H1 (cell line): ENCODE measurements around the gene CCDC174. TPM values are rescaled to one million over a fixed set of nuclear protein-coding genes. Genes with fewer than 3 reads are reported as not detected.

Experiments
- CTCF ChIA-PET: fragments of 300-600 bp; sonication (Branson Sonifier 250); formaldehyde crosslinking; loops from one replicate; lab custom pipeline; 2021; ENCODE audit not compliant: partially characterized antibody; lab: Charles Lee
- POLR2A ChIA-PET: fragments of 300-600 bp; sonication (Branson Sonifier 250); formaldehyde crosslinking; loops from one replicate; lab custom pipeline; 2021; ENCODE audit warnings: inconsistent platforms; ENCODE audit not compliant: partially characterized antibody; lab: Charles Lee
- DNase-seq, 2 experiments: peaks; one replicate each; pipeline versions ENCODE4 v3.0.0 to v3.0.0-alpha.2; 2010 to 2022; ENCODE audit warnings: low spot score in 2 of 2, low read depth in 1 of 2, mixed read lengths in 1 of 2
- FAIRE-seq: peaks from 2 replicates; lab custom pipeline; 2011; peaks lifted over from hg19 to GRCh38; lab: Jason Lieb, UNC
- H2AFZ ChIP-seq: 2 replicates; pipeline ENCODE4 v1.8.1; 2012; ENCODE audit warnings: low read length, inconsistent platforms
- H2AK5ac ChIP-seq: 2 replicates; pipeline ENCODE4 v1.6.1; 2013; ENCODE audit warnings: low read depth, low read length
- H2BK120ac ChIP-seq: replicated peaks from 2 replicates; pipeline ENCODE3; 2013; ENCODE audit warnings: low read depth, low read length, inconsistent platforms
- H2BK12ac ChIP-seq: 2 replicates; pipeline ENCODE4 v1.6.1; 2013; ENCODE audit warnings: low read depth, low read length
- H2BK15ac ChIP-seq: 2 replicates; pipeline ENCODE4 v1.6.1; 2013; ENCODE audit warnings: low read length
- H2BK20ac ChIP-seq: 2 replicates; pipeline ENCODE4 v1.6.1; 2013; ENCODE audit warnings: low read length
- H2BK5ac ChIP-seq: 2 replicates; pipeline ENCODE4 v1.6.1; 2013; ENCODE audit warnings: low read depth, low read length
- H3K14ac ChIP-seq: 2 replicates; pipeline ENCODE4 v1.6.1; 2013; ENCODE audit warnings: inconsistent platforms; ENCODE audit not compliant: insufficient read length
- H3K18ac ChIP-seq: 2 replicates; pipeline ENCODE4 v1.6.1; 2013; ENCODE audit warnings: low read length; ENCODE audit errors: extremely low read depth
- H3K23ac ChIP-seq: 2 replicates; pipeline ENCODE4 v1.6.1; 2013; ENCODE audit warnings: inconsistent platforms; ENCODE audit not compliant: insufficient read length
- H3K23me2 ChIP-seq: 2 replicates; pipeline ENCODE4 v1.6.1; 2013; ENCODE audit warnings: low read depth, low read length
- H3K27ac ChIP-seq: 2 replicates; pipeline ENCODE4 v1.6.1; 2011; ENCODE audit warnings: low read depth, low read length, inconsistent platforms
- H3K27me3 ChIP-seq, 4 experiments: replicated peaks in 1 of 4; 1 replicate in 1 of 4; 2 replicates in 3 of 4; pipeline versions ENCODE4 v1.6.1 to v1.8.1; 2011 to 2013; ENCODE audit warnings: low read length in 3 of 4, mild to moderate bottlenecking in 3 of 4, inconsistent platforms in 2 of 4, mixed read lengths in 2 of 4, moderate library complexity in 1 of 4; ENCODE audit not compliant: control insufficient read depth in 3 of 4, insufficient read depth in 3 of 4; ENCODE audit errors: extremely low read depth in 1 of 4
- H3K36me3 ChIP-seq, 4 experiments: 2 replicates each; pipeline versions ENCODE4 v1.6.1 to v1.8.1; 2011 to 2013; ENCODE audit warnings: mild to moderate bottlenecking in 4 of 4, low read length in 3 of 4, moderate library complexity in 2 of 4, control low read depth in 1 of 4, inconsistent platforms in 1 of 4; ENCODE audit not compliant: insufficient read depth in 4 of 4, control insufficient read depth in 2 of 4
- H3K4ac ChIP-seq: replicated peaks from 2 replicates; pipeline ENCODE3; 2013; ENCODE audit warnings: low read length, low read depth, mixed read lengths, inconsistent platforms; ENCODE audit not compliant: insufficient read length
- H3K4me1 ChIP-seq, 4 experiments: replicated peaks in 1 of 4; 1 replicate in 1 of 4; 2 replicates in 3 of 4; pipeline versions ENCODE4 v1.6.1 to v1.8.1; 2011 to 2013; ENCODE audit warnings: low read length in 3 of 4, inconsistent platforms in 2 of 4, mixed read lengths in 1 of 4; ENCODE audit not compliant: insufficient read depth in 4 of 4, control insufficient read depth in 3 of 4
- H3K4me2 ChIP-seq, 2 experiments: 2 replicates each; pipeline versions ENCODE4 v1.6.1 to v1.8.1; 2011 to 2013; ENCODE audit warnings: low read depth in 2 of 2, low read length in 2 of 2, control low read depth in 1 of 2, inconsistent platforms in 1 of 2, mild to moderate bottlenecking in 1 of 2; ENCODE audit not compliant: insufficient read depth in 1 of 2
- H3K4me3 ChIP-seq, 4 experiments: fragments of 200-600, 300-600 bp in 1 of 4; sonication (generic), shearing (Covaris generic), sonication (Bioruptor Twin) in 1 of 4; 2 replicates each; pipeline versions ENCODE4 v1.5.1 to v1.8.1; 2011 to 2016; ENCODE audit warnings: low read length in 4 of 4, low read depth in 3 of 4, control low read depth in 2 of 4, inconsistent platforms in 2 of 4, mild to moderate bottlenecking in 2 of 4, mixed read lengths in 1 of 4, moderate library complexity in 1 of 4; ENCODE audit not compliant: insufficient read depth in 2 of 4; ENCODE audit errors: extremely low read depth in 1 of 4
- H3K56ac ChIP-seq: replicated peaks from 2 replicates; pipeline ENCODE3; 2013; ENCODE audit warnings: low read depth, mild to moderate bottlenecking, mixed read lengths, low read length, inconsistent platforms; ENCODE audit not compliant: insufficient read length
- H3K79me1 ChIP-seq: 2 replicates; pipeline ENCODE4 v1.6.1; 2013; ENCODE audit warnings: low read depth, low read length, control low read depth
- H3K79me2 ChIP-seq, 2 experiments: 2 replicates each; pipeline versions ENCODE4 v1.6.1 to v1.8.1; 2012 to 2013; ENCODE audit warnings: low read length in 2 of 2, mild to moderate bottlenecking in 2 of 2, inconsistent platforms in 1 of 2; ENCODE audit not compliant: insufficient read depth in 2 of 2, control insufficient read depth in 1 of 2
- H3K9ac ChIP-seq, 4 experiments: replicated peaks in 1 of 4; 1 replicate in 1 of 4; 2 replicates in 3 of 4; pipeline versions ENCODE4 v1.6.1 to v1.8.1; 2011 to 2013; ENCODE audit warnings: low read depth in 3 of 4, low read length in 3 of 4, control low read depth in 2 of 4, mild to moderate bottlenecking in 2 of 4, moderate library complexity in 2 of 4, inconsistent platforms in 1 of 4; ENCODE audit errors: extremely low read depth in 1 of 4
- H3K9me3 ChIP-seq, 2 experiments: 2 replicates each; pipeline versions ENCODE4 v1.6.1 to v1.8.1; 2012 to 2013; ENCODE audit warnings: mild to moderate bottlenecking in 2 of 2, moderate library complexity in 2 of 2, control low read depth in 1 of 2, inconsistent platforms in 1 of 2, low read depth in 1 of 2, low read length in 1 of 2, mixed read lengths in 1 of 2; ENCODE audit not compliant: insufficient read depth in 2 of 2
- H4K20me1 ChIP-seq, 2 experiments: replicated peaks in 1 of 2; 2 replicates each; pipeline versions ENCODE3 to v1.8.1; 2011 to 2013; ENCODE audit warnings: inconsistent platforms in 2 of 2, low read length in 2 of 2, mild to moderate bottlenecking in 1 of 2; ENCODE audit not compliant: insufficient read depth in 2 of 2, control insufficient read depth in 1 of 2
- H4K5ac ChIP-seq: 2 replicates; pipeline ENCODE4 v1.6.1; 2013; ENCODE audit warnings: low read length, low read depth, mixed read lengths, inconsistent platforms; ENCODE audit not compliant: insufficient read length
- H4K8ac ChIP-seq: 2 replicates; pipeline ENCODE4 v1.8.0; 2013; ENCODE audit warnings: mild to moderate bottlenecking, moderate library complexity, low read length, inconsistent platforms; ENCODE audit not compliant: insufficient read depth; ENCODE audit errors: extremely low read depth
- H4K91ac ChIP-seq: replicated peaks from 2 replicates; pipeline ENCODE3; 2013; ENCODE audit warnings: low read length, mixed read lengths, inconsistent platforms; ENCODE audit not compliant: insufficient read length
- ASH2L ChIP-seq: fragments of 200-600, 300-600 bp; sonication (generic); IDR thresholded peaks from one replicate; pipeline ENCODE4 v1.7.1; 2017; ENCODE audit warnings: low read length
- CHD1 ChIP-seq: IDR thresholded peaks from 2 replicates; pipeline ENCODE4 v1.6.1; 2012; ENCODE audit warnings: low read depth, low read length, improper control_type of control experiment
- JUN ChIP-seq: IDR thresholded peaks from 2 replicates; pipeline ENCODE4 v1.6.1; 2011; ENCODE audit warnings: low read depth, mild to moderate bottlenecking, improper control_type of control experiment, low read length
- KDM5A ChIP-seq: fragments of 200-600 bp; IDR thresholded peaks from 2 replicates; pipeline ENCODE4 v1.7.1; 2012; ENCODE audit warnings: mild to moderate bottlenecking, low read length, inconsistent platforms, mixed read lengths
- POU5F1 ChIP-seq: IDR thresholded peaks from 2 replicates; pipeline ENCODE4 v1.6.1; 2011; ENCODE audit warnings: low read depth, mild to moderate bottlenecking, low read length, moderate library complexity
- RFX5 ChIP-seq: IDR thresholded peaks from 2 replicates; pipeline ENCODE4 v1.6.1; 2011; ENCODE audit warnings: low read depth, low read length, improper control_type of control experiment, borderline replicate concordance
- SUZ12 ChIP-seq: fragments of 200-600 bp; sonication (generic); IDR thresholded peaks from 2 replicates; pipeline ENCODE4 v1.6.1; 2012; ENCODE audit warnings: mild to moderate bottlenecking, inconsistent platforms, low read length, moderate library complexity, mixed read lengths
- TAF1 ChIP-seq: IDR thresholded peaks from 2 replicates; pipeline ENCODE4 v1.6.1; 2011; ENCODE audit warnings: mild to moderate bottlenecking, low read depth, low read length
- TBP ChIP-seq: IDR thresholded peaks from 2 replicates; pipeline ENCODE4 v1.6.1; 2011; ENCODE audit warnings: low read depth, low read length, improper control_type of control experiment
- WGBS, 2 experiments: shearing (Covaris generic) in 1 of 2; methylation state at CpG; one replicate each; pipeline versions ENCODE4 v1.1.6 to v1.1.7; 2013 to 2015; ENCODE audit warnings: low lambda C conversion rate in 2 of 2, mixed read lengths in 2 of 2, inconsistent platforms in 1 of 2, low coverage in 1 of 2, missing lambda C conversion rate in 1 of 2; ENCODE audit not compliant: insufficient replicate concordance in 2 of 2, insufficient coverage in 1 of 2, insufficient read length in 1 of 2; ENCODE audit errors: extremely low coverage in 1 of 2, missing lambda C conversion rate in 1 of 2; 5-methylcytosine and 5-hydroxymethylcytosine counted together
- polyA plus RNA-seq, 7 experiments: library from polyadenylated mRNA; depleted of rRNA in 3 of 7; stranded (reverse) in 5 of 7; unstranded in 2 of 7; fragments of >200 nt in 5 of 7; fragments of 200-250 nt in 2 of 7; gene quantifications; 1 replicate in 5 of 7; 2 replicates in 1 of 7; 4 replicates in 1 of 7; pipeline versions ENCODE4 v1.2.1 to v1.2.3, GENCODE V29; 2011 to 2013; ENCODE audit warnings: missing spikeins in 2 of 7, mixed read lengths in 2 of 7
- total RNA-seq: library from RNA; stranded (reverse); fragmentation: NEBNext Ultra II Directional; extraction: Animal tissue kit (Norgen Biotek cat#: 25700); gene quantifications from 2 replicates; pipeline ENCODE4 v1.2.1, GENCODE V29; 2021
- TF ChIP-seq, protein P1 (sequence below): IDR thresholded peaks from 2 replicates; pipeline ENCODE4 v1.6.1; 2012; ENCODE audit warnings: low read length, inconsistent platforms

The CCDC174 gene
- total and polyA plus RNA-seq, 2 of the 8 experiments (the other 6 are each of a cell fraction or from before 2014, with no cell fraction given) = 3.5 to 11.9 TPM

DNA sequence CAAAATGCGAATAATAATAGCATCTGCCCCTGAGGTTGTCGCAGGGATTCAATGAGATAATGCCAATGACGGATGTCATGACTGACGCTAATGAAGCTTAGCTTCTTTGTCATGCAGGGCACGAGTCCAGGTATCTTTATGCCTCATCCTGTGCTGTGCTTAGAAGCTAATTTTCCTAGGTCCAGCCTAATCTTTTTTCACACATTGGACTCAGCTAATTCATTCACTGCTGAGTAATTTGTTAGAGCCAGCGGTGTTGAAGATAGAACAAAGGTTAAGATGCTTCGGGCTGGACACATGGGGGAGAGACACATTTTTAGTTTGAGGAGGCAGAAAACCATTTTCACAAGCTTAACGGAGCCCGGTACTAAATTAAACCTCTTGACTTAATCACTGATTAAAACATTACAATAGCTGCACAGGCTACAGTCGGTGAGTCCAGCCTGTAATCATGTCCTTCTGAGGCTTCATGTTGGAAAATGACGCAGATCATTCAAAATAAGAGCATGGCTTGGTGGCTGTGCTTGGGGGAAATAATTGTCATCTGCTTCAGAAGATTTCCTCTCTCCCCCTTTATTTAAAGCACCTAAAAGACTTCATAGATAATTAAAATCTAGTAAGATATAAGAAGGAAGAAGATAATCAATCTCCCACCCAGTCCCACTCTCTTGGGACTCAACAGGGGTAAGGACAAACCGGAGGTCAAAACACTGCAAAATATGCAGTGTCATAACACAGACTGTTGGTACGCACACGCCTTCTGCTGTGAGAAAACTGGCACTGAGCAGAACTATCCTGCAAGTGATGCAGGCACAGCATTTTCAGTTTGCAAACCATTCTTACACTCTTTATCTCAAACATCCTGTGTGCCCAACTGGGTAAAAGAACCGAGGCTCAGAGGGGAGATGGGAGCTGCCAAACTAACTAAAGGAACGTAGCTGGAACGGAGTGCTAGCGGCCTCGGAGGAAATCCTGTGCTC lies 3.3 kb upstream of the CCDC174 start:
- DNase-seq = no peak
- Histone ChIP-seq H4K91ac (no peak overlapping the region), H3K9ac (no peak overlapping the region), H3K79me1 (no peaks in the 10 kb centered on the region), H3K4me1 (no peaks in the 10 kb centered on the region; a peak in 1 of 7 replicates), H3K36me3 (no peaks in the 10 kb centered on the region), H2BK5ac (no peak overlapping the region), H3K4me2 (no peak overlapping the region), H2BK20ac (no peak overlapping the region), H3K4me3 (no peak overlapping the region), H3K14ac (no peak overlapping the region), H3K18ac (no peak overlapping the region), H3K23ac (no peak overlapping the region), H2AFZ (no peak overlapping the region), H2BK12ac (no peak overlapping the region), H4K5ac (no peak overlapping the region), H3K56ac (no peak overlapping the region), H3K4ac (no peak overlapping the region), H3K27ac (no peak overlapping the region), H3K27me3 (no peaks in the 10 kb centered on the region; a peak in 1 of 7 replicates), H2BK120ac (no peak overlapping the region), H4K8ac (no peak overlapping the region), H2AK5ac (no peak overlapping the region), H4K20me1 (no peaks in the 10 kb centered on the region), H3K9me3 (no peaks in the 10 kb centered on the region), H3K79me2 (peaks cover 3 to 15% of the 10 kb centered on the region in 2 experiments; a peak in 2 of 4 replicates), H3K23me2 (no peaks in the 10 kb centered on the region), H2BK15ac (no peak overlapping the region)
- no peak for FAIRE-seq
- WGBS, 2 experiments = 83% methylated on average over 19 of the region's 19 CpGs; no CpG with 5 or more reads in 1 of the 2 experiments
- POLR2A ChIA-PET = interaction anchor here (1.2 kb wide), 1 partner anchor 15 kb away, joined by 4 read pairs; no protein-coding TSS in a partner anchor
- CTCF ChIA-PET = interaction anchor here (0.6 to 3.0 kb wide), 10 partner anchors 13 to 362 kb away, joined by 3 to 23 read pairs (median 3); no protein-coding TSS in a partner anchor
- TF ChIP-seq ASH2L = no peak
- no peak for TF ChIP-seq TBP
- no peak for TF ChIP-seq SUZ12
- no peak for TF ChIP-seq RFX5
- no peak for TF ChIP-seq JUN
- no peak for TF ChIP-seq CHD1
- no peak for TF ChIP-seq POU5F1
- TF ChIP-seq TAF1 = no peak
- TF ChIP-seq, protein P1, sequence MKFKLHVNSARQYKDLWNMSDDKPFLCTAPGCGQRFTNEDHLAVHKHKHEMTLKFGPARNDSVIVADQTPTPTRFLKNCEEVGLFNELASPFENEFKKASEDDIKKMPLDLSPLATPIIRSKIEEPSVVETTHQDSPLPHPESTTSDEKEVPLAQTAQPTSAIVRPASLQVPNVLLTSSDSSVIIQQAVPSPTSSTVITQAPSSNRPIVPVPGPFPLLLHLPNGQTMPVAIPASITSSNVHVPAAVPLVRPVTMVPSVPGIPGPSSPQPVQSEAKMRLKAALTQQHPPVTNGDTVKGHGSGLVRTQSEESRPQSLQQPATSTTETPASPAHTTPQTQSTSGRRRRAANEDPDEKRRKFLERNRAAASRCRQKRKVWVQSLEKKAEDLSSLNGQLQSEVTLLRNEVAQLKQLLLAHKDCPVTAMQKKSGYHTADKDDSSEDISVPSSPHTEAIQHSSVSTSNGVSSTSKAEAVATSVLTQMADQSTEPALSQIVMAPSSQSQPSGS = no peak
- no peak for TF ChIP-seq KDM5A
